Measurements from ENCODE around the gene FAM83E. TPM values are rescaled to one million over a fixed set of nuclear protein-coding genes. Genes with fewer than 3 reads are reported as not detected.

The FAM83E gene
- total RNA-seq, 2 experiments from 2014 or later = 1.7 to 2.3 TPM

- no peak for ATAC-seq
- no peak overlapping the region for H3K27ac Mint-ChIP-seq
- no peaks in the 10 kb centered on the region for H3K36me3 Mint-ChIP-seq (ENCODE audit: low read depth)
- H3K27me3 Mint-ChIP-seq (ENCODE audit: low read depth) = no peaks in the 10 kb centered on the region
- ChIA-PET POLR2A (no interaction called here), CTCF (no interaction called here)
- DNase-seq = no peak
- H3K4me3 Mint-ChIP-seq = no peak overlapping the region
- H3K4me1 Mint-ChIP-seq (ENCODE audit: low read depth) = no peaks in the 10 kb centered on the region
- H3K9me3 Mint-ChIP-seq (ENCODE audit: insufficient read depth) = no peaks in the 10 kb centered on the region
These were observed 11.4 kb downstream of the FAM83E start for GRCh38 chr19:48603449-48603848.

GRCh38 chr19:48603001-48603400 is 11.9 kb downstream of the FAM83E start:
- Mint-ChIP-seq H3K4me3 (no peak overlapping the region), H3K27ac (no peak overlapping the region), H3K9me3 (ENCODE audit: insufficient read depth) (no peaks in the 10 kb centered on the region), H3K27me3 (ENCODE audit: low read depth) (no peaks in the 10 kb centered on the region), H3K36me3 (ENCODE audit: low read depth) (no peaks in the 10 kb centered on the region), H3K4me1 (ENCODE audit: low read depth) (no peaks in the 10 kb centered on the region)
- DNase-seq (no peak), ATAC-seq (no peak)
- CTCF ChIA-PET = no interaction called here
- POLR2A ChIA-PET = interaction anchor here (1.5 kb wide), 1 partner anchor 16 kb away, joined by 4 read pairs; the partner anchor contains the start of genes RPL18 and SPHK2

DNA sequence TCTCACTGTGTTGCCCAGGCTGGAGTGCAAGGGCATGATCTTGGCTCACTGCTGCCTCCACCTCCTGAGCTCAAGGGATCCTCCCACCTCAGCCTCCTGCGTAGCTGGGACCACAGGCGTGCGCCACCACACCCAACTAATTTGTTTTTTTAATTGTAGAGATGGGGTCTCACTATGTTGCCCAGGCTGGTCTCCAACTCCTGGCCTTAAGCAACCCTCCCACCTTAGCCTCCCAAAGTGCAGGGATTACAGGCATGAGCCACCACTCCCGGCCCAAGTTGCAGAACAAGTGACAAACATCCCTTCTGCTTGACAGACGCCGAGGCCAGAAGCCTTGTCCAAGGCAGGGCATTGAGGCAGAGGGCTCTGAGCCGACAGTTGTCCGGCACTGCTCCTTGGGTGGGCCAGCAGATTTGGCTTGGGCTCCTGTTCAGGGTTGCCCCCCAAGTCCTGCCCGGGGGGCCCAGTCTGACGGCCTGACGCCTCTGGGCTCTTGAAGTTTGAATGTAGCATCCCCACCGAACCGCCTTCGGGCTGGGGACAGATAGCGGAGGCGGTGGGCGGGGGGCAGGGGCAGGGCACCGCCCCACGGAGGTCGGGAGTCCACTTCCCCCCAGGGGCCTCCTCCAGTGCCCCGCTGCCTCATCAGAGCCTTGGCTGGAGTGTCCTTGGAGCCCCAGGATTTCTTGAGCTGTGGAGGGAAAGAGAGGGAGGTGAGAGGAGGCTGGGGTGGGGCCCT is 14.0 kb downstream of the FAM83E start:
- ATAC-seq = no peak
- H3K36me3 Mint-ChIP-seq (ENCODE audit: low read depth) = no peaks in the 10 kb centered on the region

GRCh38 chr19:48598996-48599700 is 15.7 kb downstream of the FAM83E start:
- POLR2A ChIA-PET = no interaction called here
- CTCF ChIA-PET = interaction anchor here (1.1 kb wide), 1 partner anchor 10 kb away, joined by 4 read pairs; no protein-coding TSS in a partner anchor
- Mint-ChIP-seq H3K9me3 (ENCODE audit: insufficient read depth) (no peaks in the 10 kb centered on the region), H3K36me3 (ENCODE audit: low read depth) (no peaks in the 10 kb centered on the region), H3K4me1 (ENCODE audit: low read depth) (peaks cover 2% of the 10 kb centered on the region), H3K27ac (no peak overlapping the region), H3K4me3 (no peak overlapping the region), H3K27me3 (ENCODE audit: low read depth) (no peaks in the 10 kb centered on the region)
- DNase-seq (no peak), ATAC-seq (no peak)

More for the DNA sequence above, 14.0 kb downstream of the FAM83E start:
- H3K4me1 Mint-ChIP-seq (ENCODE audit: low read depth) = peaks cover 2% of the 10 kb centered on the region
- no peak overlapping the region for H3K27ac Mint-ChIP-seq
- ChIA-PET POLR2A (no interaction called here), CTCF (no interaction called here)
- H3K4me3 Mint-ChIP-seq = no peak overlapping the region
- H3K27me3 Mint-ChIP-seq (ENCODE audit: low read depth) = no peaks in the 10 kb centered on the region
- H3K9me3 Mint-ChIP-seq (ENCODE audit: insufficient read depth) = no peaks in the 10 kb centered on the region
- DNase-seq = no peak

DNA sequence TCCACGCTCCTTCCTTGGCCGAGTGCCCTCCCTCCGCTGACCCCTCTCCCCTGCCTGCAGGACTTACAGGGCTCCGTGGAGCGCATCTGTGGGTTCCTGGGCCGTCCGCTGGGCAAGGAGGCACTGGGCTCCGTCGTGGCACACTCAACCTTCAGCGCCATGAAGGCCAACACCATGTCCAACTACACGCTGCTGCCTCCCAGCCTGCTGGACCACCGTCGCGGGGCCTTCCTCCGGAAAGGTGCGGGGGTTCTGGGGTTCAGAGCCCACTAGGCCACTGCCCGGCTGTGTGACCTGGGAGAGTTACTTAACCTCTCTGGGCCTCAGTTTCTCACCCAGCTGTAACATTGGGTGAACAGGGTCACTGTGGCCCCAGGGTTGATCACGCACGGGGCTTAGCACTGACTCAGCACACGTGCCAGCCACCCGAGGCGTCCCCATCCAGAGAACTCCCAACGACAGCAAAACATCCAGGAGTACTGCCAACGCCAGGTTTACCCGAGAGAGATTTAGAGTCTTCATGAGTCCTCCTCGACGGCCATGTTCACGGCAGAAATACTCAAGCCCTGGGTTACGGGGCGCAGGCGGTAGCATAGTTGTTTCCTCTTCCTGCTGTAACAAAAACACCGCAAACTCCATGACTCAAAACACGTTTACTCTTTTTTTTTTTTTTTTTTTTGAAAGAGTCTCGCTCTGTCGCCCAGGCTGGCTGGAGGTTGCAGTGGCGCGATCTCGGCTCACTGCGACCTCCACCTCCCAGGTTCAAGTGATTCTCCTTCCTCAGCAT is 18.0 kb downstream of the FAM83E start:
- Mint-ChIP-seq H3K4me3 (peak overlapping the region; percentile 67), H3K36me3 (ENCODE audit: low read depth) (no peaks in the 10 kb centered on the region), H3K27me3 (ENCODE audit: low read depth) (no peaks in the 10 kb centered on the region), H3K9me3 (ENCODE audit: insufficient read depth) (no peaks in the 10 kb centered on the region), H3K27ac (peak overlapping the region; percentile 84), H3K4me1 (ENCODE audit: low read depth) (peaks cover 10% of the 10 kb centered on the region)
- peak; percentile 81 for ATAC-seq
- ChIA-PET CTCF (interaction anchor here (1.3 to 1.6 kb wide), 2 partner anchors 8 to 12 kb away, joined by 4 to 5 read pairs; no protein-coding TSS in a partner anchor), POLR2A (no interaction called here)
- DNase-seq = peak; percentile 56

DNA sequence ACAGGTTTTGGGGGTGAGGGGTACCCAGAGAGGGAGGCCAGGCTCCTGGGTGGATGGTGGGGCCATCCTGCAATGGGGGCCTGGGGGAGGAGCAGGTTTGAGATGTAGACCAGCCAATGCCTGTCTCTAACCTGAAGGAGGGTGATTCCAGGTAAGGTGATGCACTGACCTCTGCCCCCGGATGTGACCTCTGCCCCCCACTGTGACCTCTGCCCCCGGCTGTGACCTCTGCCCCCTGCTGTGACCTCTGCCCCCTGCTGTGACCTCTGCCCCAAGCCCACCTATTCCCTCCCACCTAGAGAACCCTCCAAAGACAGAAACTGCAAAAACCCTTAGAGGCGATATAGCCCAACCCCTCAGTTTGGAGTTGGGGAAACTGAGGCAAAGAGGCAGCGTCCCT is 18.6 kb downstream of the FAM83E start:
- H3K36me3 Mint-ChIP-seq (ENCODE audit: low read depth) = no peaks in the 10 kb centered on the region
- ChIA-PET POLR2A (no interaction called here), CTCF (interaction anchor here (2.9 kb wide), 1 partner anchor 12 kb away, joined by 14 read pairs; no protein-coding TSS in a partner anchor)
- DNase-seq (no peak), ATAC-seq (no peak)
- no peaks in the 10 kb centered on the region for H3K9me3 Mint-ChIP-seq (ENCODE audit: insufficient read depth)
- H3K4me1 Mint-ChIP-seq (ENCODE audit: low read depth) = peaks cover 10% of the 10 kb centered on the region
- peak overlapping the region; percentile 67 for H3K4me3 Mint-ChIP-seq
- H3K27me3 Mint-ChIP-seq (ENCODE audit: low read depth) = no peaks in the 10 kb centered on the region
- peak overlapping the region; percentile 84 for H3K27ac Mint-ChIP-seq

DNA sequence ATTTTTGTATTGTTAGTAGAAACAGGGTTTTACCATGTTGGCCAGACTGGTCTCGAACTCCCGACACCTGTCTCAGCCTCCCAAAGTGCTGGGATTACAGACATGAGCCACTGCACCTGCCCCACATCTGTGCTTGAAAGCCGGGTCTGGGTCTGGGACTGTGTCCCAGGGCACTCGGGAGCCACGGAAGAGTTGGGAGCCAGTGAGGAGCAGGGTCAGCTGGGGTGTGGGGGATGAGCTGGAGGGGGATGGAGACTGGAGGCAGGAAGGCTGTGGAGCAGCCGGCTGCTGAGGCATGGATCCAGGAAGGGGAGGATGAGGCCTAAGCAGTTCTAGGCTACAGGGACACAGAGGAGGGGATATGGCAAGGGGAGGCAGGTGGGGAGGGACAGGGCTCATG is 19.0 kb downstream of the FAM83E start:
- H3K27me3 Mint-ChIP-seq (ENCODE audit: low read depth) = no peaks in the 10 kb centered on the region
- no peaks in the 10 kb centered on the region for H3K9me3 Mint-ChIP-seq (ENCODE audit: insufficient read depth)
- H3K4me3 Mint-ChIP-seq = peak overlapping the region; percentile 67
- DNase-seq = no peak
- ChIA-PET POLR2A (no interaction called here), CTCF (interaction anchor here (0.7 to 2.9 kb wide), 2 partner anchors 12 to 13 kb away, joined by 3 to 14 read pairs; no protein-coding TSS in a partner anchor)
- no peak for ATAC-seq
- H3K4me1 Mint-ChIP-seq (ENCODE audit: low read depth) = peaks cover 10% of the 10 kb centered on the region
- peak overlapping the region; percentile 84 for H3K27ac Mint-ChIP-seq
- H3K36me3 Mint-ChIP-seq (ENCODE audit: low read depth) = no peaks in the 10 kb centered on the region

DNA sequence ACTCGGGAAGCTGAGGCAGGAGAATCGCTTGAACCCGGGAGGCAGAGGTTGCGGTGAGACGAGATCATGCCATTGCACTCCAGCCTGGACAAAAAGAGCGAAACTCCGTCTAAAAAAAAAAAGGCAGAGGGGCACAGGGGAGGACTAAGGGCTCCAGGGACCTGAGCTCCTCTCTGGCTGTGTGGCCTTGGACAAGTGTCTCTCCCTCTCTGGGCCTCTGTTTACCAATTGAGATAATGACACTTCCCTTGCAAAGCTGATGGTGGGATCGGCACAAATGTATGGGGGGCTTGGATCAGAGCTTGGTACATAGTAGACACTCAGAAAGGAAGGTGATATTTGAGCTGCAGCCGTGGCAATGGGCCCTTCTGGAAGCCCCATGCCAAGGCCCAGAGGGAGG is 19.7 kb downstream of the FAM83E start:
- no peaks in the 10 kb centered on the region for H3K27me3 Mint-ChIP-seq (ENCODE audit: low read depth)
- POLR2A ChIA-PET = no interaction called here
- peak overlapping the region; percentile 27 for H3K4me3 Mint-ChIP-seq
- CTCF ChIA-PET = interaction anchor here (0.7 to 2.9 kb wide), 3 partner anchors 11 to 105 kb away, joined by 3 to 14 read pairs (median 5); no protein-coding TSS in a partner anchor
- H3K27ac Mint-ChIP-seq = peak overlapping the region; percentile 64
- DNase-seq = no peak
- no peaks in the 10 kb centered on the region for H3K9me3 Mint-ChIP-seq (ENCODE audit: insufficient read depth)
- no peak for ATAC-seq
- peaks cover 10% of the 10 kb centered on the region for H3K4me1 Mint-ChIP-seq (ENCODE audit: low read depth)
- no peaks in the 10 kb centered on the region for H3K36me3 Mint-ChIP-seq (ENCODE audit: low read depth)

GRCh38 chr19:48591021-48591420 is 23.9 kb downstream of the FAM83E start:
- Mint-ChIP-seq H3K36me3 (ENCODE audit: low read depth) (no peaks in the 10 kb centered on the region), H3K4me3 (no peak overlapping the region), H3K27ac (no peak overlapping the region), H3K9me3 (ENCODE audit: insufficient read depth) (no peaks in the 10 kb centered on the region), H3K4me1 (ENCODE audit: low read depth) (peaks cover 21% of the 10 kb centered on the region), H3K27me3 (ENCODE audit: low read depth) (no peaks in the 10 kb centered on the region)
- ChIA-PET POLR2A (no interaction called here), CTCF (interaction anchor here (0.7 to 9.6 kb wide), 4 partner anchors 17 to 204 kb away, joined by 3 to 166 read pairs (median 18); no protein-coding TSS in a partner anchor)
- ATAC-seq (no peak), DNase-seq (no peak)

DNA sequence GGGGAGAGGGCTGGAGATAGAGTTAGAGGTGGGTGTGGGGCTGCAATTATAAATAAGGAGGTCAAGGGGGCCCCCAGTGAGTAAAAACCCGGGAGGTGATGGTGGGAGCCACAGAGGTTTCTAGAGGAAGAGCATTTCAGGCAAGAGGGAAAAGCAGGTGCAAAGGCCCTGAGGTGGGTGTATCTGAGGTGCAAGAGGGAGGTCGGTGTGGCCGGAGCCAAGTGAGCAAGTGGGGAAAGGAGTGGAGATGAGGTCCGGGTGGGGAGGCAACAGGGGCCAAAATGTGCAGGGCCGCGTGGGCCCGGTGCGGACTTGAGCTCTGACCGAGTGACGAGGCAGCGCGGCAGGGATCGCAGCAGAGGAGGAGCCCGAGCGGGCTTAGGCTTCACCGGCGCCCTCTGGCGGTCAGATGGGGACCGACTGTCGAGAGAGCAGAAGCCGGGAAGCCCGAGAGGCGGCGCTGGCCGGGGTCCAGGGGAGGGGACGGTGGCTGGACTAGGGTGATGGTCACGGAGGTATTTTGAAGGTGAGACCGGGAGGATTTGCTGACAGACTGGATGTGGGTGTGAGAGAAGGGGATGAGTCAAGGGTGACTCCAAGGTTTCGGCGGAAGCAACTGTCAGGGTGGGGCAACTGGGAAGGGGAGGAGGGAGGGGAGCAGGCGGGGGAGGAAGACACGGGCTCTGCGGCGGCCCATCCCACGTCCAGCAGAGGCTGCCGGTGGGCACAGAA is 26.0 kb downstream of the FAM83E start:
- Mint-ChIP-seq H3K4me3 (peak overlapping the region; percentile 77), H3K36me3 (ENCODE audit: low read depth) (no peaks in the 10 kb centered on the region), H3K4me1 (ENCODE audit: low read depth) (peaks cover 27% of the 10 kb centered on the region), H3K27ac (peak overlapping the region; percentile 87), H3K27me3 (ENCODE audit: low read depth) (no peaks in the 10 kb centered on the region), H3K9me3 (ENCODE audit: insufficient read depth) (no peaks in the 10 kb centered on the region)
- DNase-seq (peak; percentile 92), ATAC-seq (peak; percentile 94)
- POLR2A ChIA-PET = interaction anchor here (0.6 to 0.8 kb wide), 2 partner anchors 20 to 30 kb away, joined by 3 read pairs; partner anchors contain the start of genes RPL18 and SPHK2
- CTCF ChIA-PET = interaction anchor here (0.5 to 9.6 kb wide), 25 partner anchors 8 to 275 kb away, joined by 3 to 166 read pairs (median 4); partner anchors contain the start of gene SPACA4

DNA sequence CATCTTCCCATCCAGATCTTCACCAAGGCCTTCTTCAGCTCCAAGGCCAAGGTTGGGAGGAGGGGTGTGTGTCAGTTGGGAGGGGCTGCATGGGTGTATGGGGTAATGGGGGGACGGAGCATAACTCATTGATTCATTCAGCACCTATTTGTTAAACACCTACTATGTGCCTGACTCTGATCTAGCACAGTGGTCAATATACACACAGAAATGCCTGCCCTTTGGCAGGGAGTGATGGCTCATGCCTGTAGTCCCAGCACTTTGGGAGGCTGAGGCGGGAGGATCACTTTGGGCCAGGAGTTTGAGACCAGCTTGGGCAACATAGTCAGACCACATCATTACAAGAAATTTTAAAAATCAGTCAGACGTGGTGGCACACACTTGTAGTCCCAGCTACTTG is 27.5 kb downstream of the FAM83E start:
- H3K27me3 Mint-ChIP-seq (ENCODE audit: low read depth) = no peaks in the 10 kb centered on the region
- H3K4me1 Mint-ChIP-seq (ENCODE audit: low read depth) = peaks cover 21% of the 10 kb centered on the region
- H3K36me3 Mint-ChIP-seq (ENCODE audit: low read depth) = no peaks in the 10 kb centered on the region
- ChIA-PET CTCF (interaction anchor here (0.9 to 9.6 kb wide), 6 partner anchors 21 to 253 kb away, joined by 3 to 166 read pairs (median 5); partner anchors contain the start of gene KDELR1), POLR2A (no interaction called here)
- H3K9me3 Mint-ChIP-seq (ENCODE audit: insufficient read depth) = no peaks in the 10 kb centered on the region
- DNase-seq (no peak), ATAC-seq (no peak)
- H3K27ac Mint-ChIP-seq = no peak overlapping the region
- no peak overlapping the region for H3K4me3 Mint-ChIP-seq

All from activated CD8-positive, alpha-beta T cell treated with anti-CD3 and anti-CD28 coated beads, Interleukin-2, amount 10 ng/mL, durations not matched to agents 7 days and 5 days (primary cell).